Uterus (tissue), 4 donors: ENCODE results near the gene CEP72. TPM values are rescaled to one million over a fixed set of nuclear protein-coding genes. Genes with fewer than 3 reads are reported as not detected.

ENCODE experiments used
- DNase-seq, 2 donors: peaks; one replicate each; pipeline ENCODE4 v3.0.0-alpha.2; 2019 to 2020
- H3K27ac ChIP-seq, 2 donors: fragments of 200-600 bp; sonication (generic); 1 replicate in 1 of 2; 2 replicates in 1 of 2; pipeline ENCODE4 v1.5.1; 2016 to 2018
- H3K27me3 ChIP-seq, 2 donors: fragments of 200-600 bp; sonication (generic); one replicate each; pipeline ENCODE4 v1.5.1; 2018 to 2019; ENCODE audit warnings: control low read depth in 1 of 2
- H3K36me3 ChIP-seq, 2 donors: fragments of 200-600 bp; sonication (generic); one replicate each; pipeline ENCODE4 v1.5.1; 2019; ENCODE audit warnings: control low read depth in 1 of 2
- H3K4me1 ChIP-seq, 2 donors: fragments of 200-600 bp; sonication (generic); one replicate each; pipeline ENCODE4 v1.5.1; 2018 to 2019; ENCODE audit warnings: control low read depth in 1 of 2
- H3K4me3 ChIP-seq, 2 donors: fragments of 200-600 bp; sonication (generic); 1 replicate in 1 of 2; 2 replicates in 1 of 2; pipeline ENCODE4 v1.5.1; 2018 to 2019; ENCODE audit warnings: mild to moderate bottlenecking in 1 of 2
- H3K9me3 ChIP-seq, 2 donors: fragments of 200-600 bp; sonication (generic); one replicate each; pipeline ENCODE4 v1.5.1; 2019; ENCODE audit warnings: control low read depth in 1 of 2
- POLR2A ChIP-seq, 2 donors: fragments of 450-650 bp; IDR thresholded peaks; one replicate each; pipeline ENCODE4 v1.6.1; 2016; ENCODE audit warnings: antibody characterized with exemption in 2 of 2, mild to moderate bottlenecking in 1 of 2, moderate library complexity in 1 of 2
- intact Hi-C: fragments of 100-400 bp; cut with DNase I; formaldehyde crosslinking; loops from one replicate; pipeline ENCODE4 v1.15.1; 2023; ENCODE audit warnings: low total_unique reads
- total RNA-seq, 4 donors: library from RNA; depleted of rRNA in 3 of 4; stranded (reverse); fragments of >200 nt in 3 of 4; gene quantifications; one replicate each; pipeline versions ENCODE4 v1.1.0 to v1.2.4, GENCODE V29; 2014 to 2023
- TF ChIP-seq, protein P1 (sequence below), 4 experiments: fragments of 200-600 bp in 2 of 4; fragments of 450-650 bp in 2 of 4; sonication (generic) in 2 of 4; IDR thresholded peaks; one replicate each; pipeline ENCODE4 v1.5.1; 2016 to 2019; ENCODE audit warnings: antibody characterized with exemption in 4 of 4, mild to moderate bottlenecking in 2 of 4, moderate library complexity in 1 of 4
- donor health status: DM: yes; HTN: yes; CAD: no.

CEP72 gene
- total RNA-seq, 4 donors from 2014 or later: 0.26 to 11.9 (median 4.9) TPM

DNA sequence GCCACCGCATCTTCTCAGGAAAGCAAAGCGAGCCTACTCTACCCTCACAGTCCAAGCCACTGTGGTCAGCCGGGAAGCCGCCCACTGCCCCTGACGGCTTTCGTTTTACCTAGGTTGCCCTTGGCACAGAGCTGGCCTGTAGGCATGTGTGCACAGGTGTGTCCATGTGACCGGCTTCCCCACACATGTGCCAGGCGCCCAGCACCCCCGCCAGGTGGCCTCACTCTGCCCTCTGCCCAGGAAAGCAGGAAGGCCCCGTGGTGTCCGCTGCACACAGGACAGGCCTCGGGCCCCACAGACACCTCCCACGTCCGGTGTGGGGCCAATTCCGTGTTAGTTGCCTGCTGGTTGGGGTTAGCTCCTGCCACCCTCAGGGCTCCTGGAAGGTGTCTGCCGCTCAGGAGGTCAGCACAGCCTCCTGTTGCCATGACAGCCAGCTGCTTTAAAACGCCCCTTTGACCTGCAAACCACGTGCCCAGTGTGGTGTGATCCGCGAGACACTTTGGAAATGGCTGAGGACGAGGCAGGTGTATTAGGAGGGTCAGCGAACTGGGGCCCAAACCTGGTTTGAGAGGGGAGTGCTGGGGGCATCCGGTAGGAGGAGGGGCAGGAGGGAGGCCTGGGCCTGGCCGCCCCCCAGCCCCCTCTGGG is 52.3 kb downstream of the CEP72 start:
- no peaks in the 10 kb centered on the region for H3K9me3 ChIP-seq
- no peak overlapping the region for H3K4me3 ChIP-seq
- DNase-seq: no peak
- no peaks in the 10 kb centered on the region for H3K36me3 ChIP-seq
- no peak overlapping the region for H3K27ac ChIP-seq
- H3K27me3 ChIP-seq: no peaks in the 10 kb centered on the region
- intact Hi-C loops: no loop called here
- no peaks in the 10 kb centered on the region for H3K4me1 ChIP-seq
- TF ChIP-seq, protein P1, sequence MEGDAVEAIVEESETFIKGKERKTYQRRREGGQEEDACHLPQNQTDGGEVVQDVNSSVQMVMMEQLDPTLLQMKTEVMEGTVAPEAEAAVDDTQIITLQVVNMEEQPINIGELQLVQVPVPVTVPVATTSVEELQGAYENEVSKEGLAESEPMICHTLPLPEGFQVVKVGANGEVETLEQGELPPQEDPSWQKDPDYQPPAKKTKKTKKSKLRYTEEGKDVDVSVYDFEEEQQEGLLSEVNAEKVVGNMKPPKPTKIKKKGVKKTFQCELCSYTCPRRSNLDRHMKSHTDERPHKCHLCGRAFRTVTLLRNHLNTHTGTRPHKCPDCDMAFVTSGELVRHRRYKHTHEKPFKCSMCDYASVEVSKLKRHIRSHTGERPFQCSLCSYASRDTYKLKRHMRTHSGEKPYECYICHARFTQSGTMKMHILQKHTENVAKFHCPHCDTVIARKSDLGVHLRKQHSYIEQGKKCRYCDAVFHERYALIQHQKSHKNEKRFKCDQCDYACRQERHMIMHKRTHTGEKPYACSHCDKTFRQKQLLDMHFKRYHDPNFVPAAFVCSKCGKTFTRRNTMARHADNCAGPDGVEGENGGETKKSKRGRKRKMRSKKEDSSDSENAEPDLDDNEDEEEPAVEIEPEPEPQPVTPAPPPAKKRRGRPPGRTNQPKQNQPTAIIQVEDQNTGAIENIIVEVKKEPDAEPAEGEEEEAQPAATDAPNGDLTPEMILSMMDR (IDR thresholded peaks at IDR 0.05): no peak

DNA sequence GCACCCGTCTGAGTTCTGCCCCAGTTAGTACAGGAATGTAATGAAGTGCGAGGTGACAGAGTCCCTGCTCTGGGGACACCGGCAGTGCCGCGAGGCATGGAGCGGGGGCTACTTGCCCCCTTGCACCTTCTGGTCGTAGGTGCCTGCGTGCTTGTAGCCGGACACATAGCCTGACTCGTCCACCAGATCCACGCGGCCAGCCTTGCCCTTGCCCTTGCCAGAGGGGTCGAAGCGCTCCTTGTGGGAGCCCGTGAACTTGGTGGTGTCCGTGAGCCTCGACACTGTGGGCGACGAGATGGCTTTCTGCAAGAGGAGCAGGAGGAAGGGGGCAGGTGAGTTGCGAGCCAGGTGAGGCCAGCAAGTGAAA is 52.8 kb downstream of the CEP72 start:
- Histone ChIP-seq H3K4me3 (no peak overlapping the region), H3K27me3 (no peaks in the 10 kb centered on the region), H3K27ac (no peak overlapping the region), H3K4me1 (no peaks in the 10 kb centered on the region), H3K9me3 (no peaks in the 10 kb centered on the region), H3K36me3 (no peaks in the 10 kb centered on the region)
- no peak for TF ChIP-seq POLR2A (IDR thresholded peaks at IDR 0.05)
- TF ChIP-seq, protein P1 (IDR thresholded peaks at IDR 0.05): no peak
- no peak for DNase-seq
- intact Hi-C loops: no loop called here

DNA sequence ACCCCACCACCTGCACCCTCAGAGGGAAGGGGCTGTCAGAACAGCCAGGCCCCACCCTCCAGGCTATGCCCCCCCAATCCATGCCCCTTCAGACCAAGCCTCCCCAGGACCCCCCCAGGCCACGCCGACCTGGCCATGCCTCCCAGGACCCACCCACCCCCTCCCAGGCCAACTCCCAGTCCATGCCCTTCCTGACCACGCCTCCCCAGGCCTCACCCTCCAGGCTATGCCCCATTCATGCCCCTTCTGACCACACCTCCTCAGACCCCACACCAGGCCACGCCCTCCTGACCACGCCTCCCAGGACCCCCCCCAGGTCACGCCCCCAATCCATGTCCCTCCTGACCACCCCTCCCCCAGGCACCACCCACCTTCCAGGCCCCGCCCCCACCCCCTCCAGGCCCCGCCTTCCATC is 53.4 kb downstream of the CEP72 start:
- H3K4me1 ChIP-seq: no peaks in the 10 kb centered on the region
- no peak overlapping the region for H3K4me3 ChIP-seq
- H3K27me3 ChIP-seq: no peaks in the 10 kb centered on the region
- TF ChIP-seq, protein P1 (IDR thresholded peaks at IDR 0.05): no peak
- TF ChIP-seq POLR2A (IDR thresholded peaks at IDR 0.05): no peak
- intact Hi-C loops: no loop called here
- no peaks in the 10 kb centered on the region for H3K9me3 ChIP-seq
- no peaks in the 10 kb centered on the region for H3K36me3 ChIP-seq
- H3K27ac ChIP-seq: no peak overlapping the region
- no peak for DNase-seq

DNA sequence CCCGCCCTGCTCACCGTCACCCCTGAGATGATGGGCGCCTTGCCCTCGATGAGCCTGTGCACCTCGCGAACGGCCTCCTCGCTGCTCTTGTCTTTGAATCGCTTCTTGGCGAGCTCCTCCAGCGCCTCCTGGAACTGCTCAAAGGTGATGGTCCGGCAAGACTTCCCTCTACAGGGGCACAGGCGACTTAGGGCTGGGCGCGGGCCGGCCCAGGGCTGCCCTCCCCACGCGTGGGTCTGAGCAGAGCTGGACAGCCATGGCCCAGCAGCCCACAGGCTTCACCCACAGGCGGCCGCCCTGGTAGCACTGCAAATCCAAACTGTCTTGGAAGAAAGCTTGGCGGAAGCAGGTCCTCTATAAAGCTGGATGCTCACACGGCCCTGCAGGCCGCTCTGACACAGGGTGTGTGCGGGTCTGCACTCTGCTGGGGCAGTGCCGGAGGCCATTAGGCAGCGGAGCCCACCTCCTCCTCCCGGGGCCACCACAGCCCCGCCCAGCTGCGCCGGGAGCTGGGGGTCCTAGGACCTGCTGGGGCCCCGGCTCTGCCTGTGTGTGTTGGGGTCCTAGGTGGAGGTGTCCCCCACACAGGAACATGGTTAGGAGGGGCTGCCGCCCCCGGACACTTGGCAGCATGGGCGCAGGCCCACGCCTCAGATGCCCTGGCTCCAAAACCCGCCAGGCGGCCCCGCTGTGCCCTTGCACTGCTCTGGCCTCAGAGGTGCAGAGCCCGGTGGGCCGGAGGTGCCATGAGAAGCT is 54.0 kb downstream of the CEP72 start:
- Histone ChIP-seq H3K27ac (no peak overlapping the region), H3K4me1 (no peaks in the 10 kb centered on the region), H3K36me3 (no peaks in the 10 kb centered on the region), H3K27me3 (no peaks in the 10 kb centered on the region), H3K9me3 (no peaks in the 10 kb centered on the region), H3K4me3 (no peak overlapping the region)
- intact Hi-C loops: no loop called here
- DNase-seq: no peak
- no peak for TF ChIP-seq POLR2A (IDR thresholded peaks at IDR 0.05)
- TF ChIP-seq, protein P1 (IDR thresholded peaks at IDR 0.05): no peak

DNA sequence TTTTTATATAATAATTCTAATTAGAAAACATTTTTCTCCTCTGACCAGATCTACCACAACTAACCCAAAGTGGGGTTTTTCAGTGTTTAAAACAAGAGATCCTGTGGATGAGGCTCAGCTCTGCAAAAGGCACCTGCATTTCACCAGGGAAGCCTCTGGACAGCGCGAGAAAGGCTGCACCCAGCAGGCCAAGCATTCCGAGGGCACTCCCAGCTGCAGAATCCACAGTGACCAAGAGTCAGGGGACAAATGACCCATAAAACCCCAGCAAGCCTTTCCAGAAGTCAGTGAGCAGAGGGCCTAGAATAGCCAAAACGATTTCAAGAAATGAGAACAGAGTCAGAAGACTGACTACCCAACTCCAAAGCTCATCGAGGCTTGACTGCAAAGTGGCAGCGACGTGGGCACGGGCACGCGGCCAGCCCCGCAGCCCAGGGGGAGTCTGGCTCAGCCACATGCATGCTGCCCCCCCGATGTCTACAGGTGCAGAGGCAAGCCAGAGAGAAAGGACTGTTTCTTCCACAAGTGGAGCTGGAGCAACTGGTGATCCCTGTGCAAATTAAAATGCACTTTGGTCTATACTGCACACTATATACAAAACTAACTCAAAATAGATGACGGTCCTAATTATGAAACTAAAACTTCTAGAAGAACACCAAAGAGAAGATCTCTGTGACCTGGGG is 54.8 kb downstream of the CEP72 start:
- TF ChIP-seq, protein P1 (IDR thresholded peaks at IDR 0.05): no peak
- TF ChIP-seq POLR2A (IDR thresholded peaks at IDR 0.05): no peak
- no peak overlapping the region for H3K4me3 ChIP-seq
- H3K36me3 ChIP-seq: no peaks in the 10 kb centered on the region
- H3K27me3 ChIP-seq: no peaks in the 10 kb centered on the region
- intact Hi-C loops: no loop called here
- no peaks in the 10 kb centered on the region for H3K9me3 ChIP-seq
- H3K27ac ChIP-seq: no peak overlapping the region
- DNase-seq: no peak
- H3K4me1 ChIP-seq: no peaks in the 10 kb centered on the region
